Right renal pelvis (tissue), 4 donors: ENCODE data around the gene TMEM242. TPM values are rescaled to one million over a fixed set of nuclear protein-coding genes. Genes with fewer than 3 reads are reported as not detected.

Source experiments
- DNase-seq, 4 donors: peaks; one replicate each; pipeline ENCODE4 v3.0.0-alpha.2; 2013; ENCODE audit warnings: low read depth in 4 of 4, low spot score in 3 of 4, missing footprints in 1 of 4
- polyA plus RNA-seq, 4 donors: library from polyadenylated mRNA; unstranded; fragments of 120-200 nt; gene quantifications; one replicate each; pipeline ENCODE4 v1.2.1, GENCODE V29; 2013; ENCODE audit not compliant: insufficient read length in 4 of 4

The TMEM242 gene
- polyA plus RNA-seq, 4 donors, result 13.9 to 14.6 (median 14.2) TPM

DNA sequence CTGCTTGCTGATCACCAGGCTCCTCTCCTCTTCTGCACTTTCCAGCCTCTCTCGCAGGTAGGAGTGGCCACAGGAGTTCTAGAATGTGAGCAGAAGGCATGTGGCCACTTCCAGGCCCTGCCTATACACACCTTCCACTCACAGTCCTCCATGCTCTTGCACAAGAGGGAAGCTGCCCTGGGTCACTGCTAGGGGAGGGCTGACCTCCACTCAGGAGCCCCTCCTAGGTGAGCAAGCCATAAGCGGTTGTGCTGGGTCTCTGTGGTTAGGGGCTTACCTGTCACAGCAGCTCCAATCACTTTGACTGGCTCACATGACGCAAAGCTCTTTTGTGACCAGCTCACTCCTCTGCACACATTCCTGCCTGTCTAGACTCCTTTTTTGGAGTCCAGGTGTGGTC lies 68.2 kb downstream of the TMEM242 start:
- no peak for DNase-seq

DNA sequence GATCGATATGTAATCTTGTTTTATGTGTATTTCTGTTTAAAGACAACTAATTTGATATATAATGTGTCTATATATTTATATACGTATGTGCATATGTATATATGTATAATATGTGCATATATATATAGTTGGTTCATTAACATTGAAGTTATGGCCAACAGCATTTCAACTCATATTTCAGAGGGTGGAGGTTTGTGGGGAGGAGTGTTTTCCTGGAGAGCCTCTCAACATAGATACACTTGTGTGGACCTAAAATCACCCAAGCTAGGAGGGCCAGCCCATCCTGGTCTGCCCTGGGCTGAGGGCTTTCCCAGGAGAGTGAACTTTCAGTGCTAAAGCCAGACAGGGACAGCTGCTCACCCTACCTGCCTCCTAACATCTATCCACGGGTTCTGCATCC lies 68.8 kb downstream of the TMEM242 start:
- no peak for DNase-seq

DNA sequence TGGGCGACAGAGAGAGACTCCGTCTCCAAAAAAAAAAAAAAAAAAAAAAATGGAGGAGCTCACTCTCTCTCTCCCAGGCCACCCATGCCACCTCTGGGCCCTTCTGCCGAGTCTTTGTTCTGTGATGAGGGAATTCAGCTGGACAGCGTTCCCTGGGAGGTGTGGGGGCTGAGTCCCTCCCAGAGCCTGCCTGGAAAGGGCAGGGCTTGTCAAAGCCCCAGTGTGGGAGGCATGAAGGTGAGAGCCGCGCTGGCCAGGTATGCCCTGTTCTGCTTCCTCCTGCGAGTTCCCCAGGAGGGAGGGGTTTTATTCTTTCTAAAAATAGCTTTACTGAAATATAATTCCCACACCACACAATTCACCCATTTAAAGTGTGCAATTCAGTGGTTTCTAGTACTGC lies 69.6 kb downstream of the TMEM242 start:
- DNase-seq, result no peak

DNA sequence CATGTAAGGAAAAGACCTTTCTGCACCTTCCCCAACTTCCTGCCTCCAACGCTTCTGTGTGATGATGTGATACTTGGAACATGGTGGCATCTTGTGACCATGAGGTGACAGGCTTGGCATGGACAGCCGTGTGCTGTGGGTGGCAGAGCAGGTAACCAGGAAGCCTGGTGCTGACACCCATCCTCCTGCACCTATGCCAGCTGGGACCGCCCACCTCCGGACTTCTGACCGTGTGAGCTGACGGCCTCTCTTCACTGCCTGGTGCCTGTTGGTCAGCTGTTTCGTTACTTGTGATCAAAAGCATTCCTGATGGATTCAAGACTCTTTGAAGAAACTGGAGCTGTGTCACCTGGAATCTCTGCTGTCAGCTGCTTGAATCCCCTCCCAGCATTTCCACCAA lies 70.3 kb downstream of the TMEM242 start:
- DNase-seq, result no peak

DNA sequence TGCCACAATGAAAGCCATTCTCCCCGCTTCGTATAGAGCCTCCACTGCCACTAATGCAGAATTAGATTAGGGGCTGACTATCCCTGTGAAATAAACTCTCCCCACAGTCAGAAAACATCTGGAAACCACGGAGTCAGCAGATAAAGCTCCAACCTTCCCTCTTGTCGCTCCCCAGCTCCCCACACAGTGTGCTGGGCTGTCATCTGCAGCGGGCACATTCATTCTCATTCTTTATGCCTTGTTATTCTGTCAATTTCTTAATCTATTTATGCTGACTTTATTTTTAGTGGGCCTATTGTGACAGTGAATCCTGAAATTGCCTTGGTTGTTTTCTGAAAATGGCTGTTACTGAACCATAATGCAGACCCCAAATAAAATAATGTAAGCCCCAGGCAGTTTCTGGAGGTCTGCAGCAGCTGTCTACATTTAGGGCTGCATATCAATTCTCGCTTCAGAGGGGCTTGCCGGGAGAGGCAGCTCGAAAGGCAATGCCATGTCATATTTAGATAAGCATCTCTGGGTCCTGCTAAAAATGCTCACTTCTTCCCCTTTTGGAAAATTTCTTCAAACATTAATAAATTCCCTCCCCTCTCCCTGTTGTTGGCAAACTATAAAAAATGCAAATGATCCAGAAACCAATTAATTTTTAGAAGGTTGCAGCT lies 71.6 kb downstream of the TMEM242 start:
- DNase-seq, result no peak

DNA sequence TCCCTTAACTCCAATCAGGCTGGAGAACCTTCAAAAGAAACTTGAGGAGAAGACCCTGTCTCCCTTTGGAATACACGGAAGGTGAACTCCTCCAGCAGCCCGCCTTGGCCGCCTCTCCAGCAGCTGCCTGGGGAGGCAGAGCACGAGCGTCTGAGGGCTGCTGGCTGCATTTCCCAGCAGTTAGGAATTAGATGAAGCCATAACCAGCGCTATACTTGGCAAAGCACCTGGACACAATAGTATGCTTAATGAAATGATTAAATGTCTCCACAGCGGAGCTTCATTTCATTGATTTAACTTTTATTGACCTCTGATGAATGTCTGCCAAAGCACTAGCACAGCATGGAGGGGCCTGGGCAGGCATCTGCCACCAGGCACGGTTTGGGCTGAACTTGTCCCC lies 73.5 kb downstream of the TMEM242 start:
- no peak for DNase-seq

DNA sequence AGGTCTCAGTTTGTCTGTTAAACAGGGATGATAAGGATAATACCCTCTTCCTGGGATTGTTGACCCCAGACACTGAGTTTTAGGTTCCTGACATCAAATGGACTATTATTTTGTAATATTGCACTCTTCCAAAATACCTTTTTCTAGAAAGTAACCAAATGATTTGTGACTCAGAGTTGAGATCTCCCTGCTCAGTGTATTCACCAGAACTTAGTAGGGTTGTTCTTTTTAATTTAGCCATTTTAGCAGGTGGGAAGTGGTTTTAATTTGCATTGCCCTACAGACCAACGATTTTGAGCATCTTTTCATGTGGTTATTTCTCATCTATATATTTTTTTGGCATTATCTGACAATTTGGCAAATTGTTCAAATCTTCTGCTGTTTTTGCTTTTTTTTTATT lies 75.1 kb downstream of the TMEM242 start:
- DNase-seq, result no peak

DNA sequence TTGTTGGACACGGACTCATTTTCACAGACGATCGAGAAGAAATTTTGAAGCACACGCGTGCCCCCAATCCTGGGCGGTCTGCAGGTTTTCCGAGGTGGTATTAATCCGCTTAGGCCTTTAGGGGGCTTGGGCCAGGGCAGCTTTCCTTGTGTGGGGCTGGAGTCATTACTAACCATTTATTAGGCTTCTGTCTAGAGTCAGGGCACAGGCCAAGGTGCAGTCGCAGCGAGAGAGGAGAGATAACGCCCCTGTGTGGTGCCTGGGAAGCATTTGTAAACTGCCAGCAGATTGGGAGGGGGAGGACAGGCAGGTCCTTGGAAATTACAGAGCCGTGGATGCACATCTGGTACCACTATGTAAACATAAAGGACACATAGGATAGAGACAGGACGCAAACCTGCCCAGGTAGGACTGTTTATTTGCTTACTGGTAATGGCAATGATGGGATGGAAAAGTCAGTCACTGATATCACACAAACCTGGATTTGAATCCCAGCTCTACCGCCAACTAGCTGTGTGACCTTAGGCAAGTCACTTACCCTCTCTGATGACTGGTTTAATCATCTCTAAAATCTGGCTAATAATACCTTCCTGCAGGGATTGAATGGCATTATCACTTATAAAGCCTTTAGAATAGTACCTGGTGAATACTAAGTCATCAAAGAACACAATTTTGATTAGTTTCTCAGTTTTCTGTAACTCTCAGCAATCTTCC lies 76.4 kb downstream of the TMEM242 start:
- DNase-seq, result no peak

DNA sequence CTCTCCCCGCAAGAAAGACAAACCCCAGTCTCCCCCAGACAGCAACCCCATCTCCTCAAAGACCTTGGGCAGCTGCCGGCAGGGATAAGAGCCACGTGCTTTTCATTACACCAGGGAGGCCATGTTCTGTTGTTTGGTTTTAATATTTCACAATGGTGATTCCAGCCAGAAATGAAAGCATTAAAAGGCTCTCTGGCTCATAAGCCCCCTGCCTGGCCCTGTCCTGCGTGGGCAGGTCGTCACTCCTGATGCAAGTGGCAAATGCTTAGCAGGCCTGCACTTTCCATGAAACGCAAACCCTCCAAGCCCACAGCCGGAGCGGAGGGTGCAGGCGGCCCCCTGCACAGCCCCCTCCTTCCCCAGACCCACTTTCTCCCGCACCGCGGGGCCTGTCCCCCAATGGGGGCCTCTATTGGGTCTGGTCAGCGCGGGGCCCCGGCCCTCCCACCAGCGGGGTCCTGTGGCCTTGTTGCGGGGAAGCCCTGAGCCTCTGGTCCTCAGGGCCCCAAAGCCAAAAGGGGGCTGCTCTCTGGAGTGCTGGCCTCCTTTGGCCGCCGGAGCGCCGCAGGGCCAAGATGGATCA lies 77.2 kb downstream of the TMEM242 start:
- DNase-seq, result no peak

DNA sequence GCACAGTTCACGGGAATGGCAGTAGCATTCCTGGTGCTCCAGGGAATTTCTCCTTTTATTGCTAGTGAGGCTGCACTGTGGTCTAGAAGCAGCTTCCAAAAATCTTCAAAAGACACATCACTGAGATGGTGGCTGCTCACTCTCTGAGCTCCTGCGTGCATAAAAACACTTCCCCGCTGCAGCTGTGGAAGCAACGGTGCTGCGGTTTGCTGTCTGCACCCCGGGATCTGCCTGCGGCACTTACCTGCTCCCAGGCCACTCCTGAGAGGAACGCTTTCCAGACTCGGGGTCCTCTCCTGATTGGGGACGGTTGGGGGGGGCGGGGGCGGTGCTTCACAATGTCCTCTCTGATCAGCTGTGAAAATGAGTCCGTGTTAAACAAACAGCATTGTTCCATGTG lies 77.9 kb downstream of the TMEM242 start:
- DNase-seq, result no peak

DNA sequence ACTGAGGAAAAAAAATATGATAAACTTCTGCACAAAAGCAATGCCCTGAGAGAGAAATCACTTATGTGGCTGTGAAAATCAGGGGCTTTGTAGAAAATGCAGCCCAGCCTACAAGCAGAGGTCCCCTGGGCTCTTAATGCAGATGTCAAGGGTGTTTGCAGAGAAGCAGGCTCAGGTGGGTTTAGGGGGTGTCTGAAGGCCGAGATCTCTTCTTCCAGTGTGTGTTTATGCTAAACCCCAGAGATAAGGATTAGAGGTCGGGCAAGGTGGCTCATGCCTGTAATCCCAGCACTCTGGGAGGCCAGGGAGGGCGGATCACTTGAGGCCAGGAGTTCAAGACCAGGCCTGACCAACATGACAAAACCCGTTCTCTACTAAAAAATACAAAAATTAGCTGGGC lies 78.5 kb downstream of the TMEM242 start:
- DNase-seq, result no peak

DNA sequence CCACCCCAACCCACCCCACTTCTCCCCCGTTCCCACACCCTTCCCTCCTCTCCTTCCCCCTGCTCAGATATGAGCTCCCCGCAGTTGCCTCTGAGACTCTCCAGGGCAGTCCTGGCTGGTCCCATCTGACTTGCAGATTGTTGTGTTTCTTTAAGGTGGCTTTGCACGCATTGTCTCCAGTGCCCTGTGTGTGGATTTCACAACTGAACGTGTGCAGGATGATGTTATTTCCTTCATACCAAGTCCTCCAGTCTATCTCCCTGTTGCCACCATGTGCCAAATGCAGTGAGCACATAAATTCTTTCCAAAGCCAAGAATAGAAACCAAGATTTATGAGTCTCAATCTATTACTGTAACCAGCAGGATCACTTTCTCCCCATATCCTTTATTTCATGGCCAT lies 79.1 kb downstream of the TMEM242 start:
- DNase-seq, result no peak

DNA sequence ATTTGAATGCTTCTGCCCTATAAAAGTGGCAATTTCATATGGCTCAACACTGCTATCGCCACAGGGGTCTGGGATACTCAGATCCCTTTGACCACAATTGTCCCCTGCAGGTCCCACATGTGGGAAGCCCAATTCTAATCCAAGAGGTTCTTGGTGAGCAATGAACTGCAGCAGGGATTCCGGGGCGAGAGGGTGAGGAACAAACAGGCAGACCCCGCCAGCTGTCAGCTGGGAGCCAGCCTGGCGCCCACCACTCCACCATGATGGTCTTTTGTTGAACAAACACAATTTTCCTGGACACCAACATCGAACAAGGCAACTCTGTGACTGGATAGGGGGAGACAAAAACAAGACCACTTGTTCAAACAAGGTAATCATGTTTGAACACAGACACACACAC lies 80.5 kb downstream of the TMEM242 start:
- DNase-seq, result no peak

DNA sequence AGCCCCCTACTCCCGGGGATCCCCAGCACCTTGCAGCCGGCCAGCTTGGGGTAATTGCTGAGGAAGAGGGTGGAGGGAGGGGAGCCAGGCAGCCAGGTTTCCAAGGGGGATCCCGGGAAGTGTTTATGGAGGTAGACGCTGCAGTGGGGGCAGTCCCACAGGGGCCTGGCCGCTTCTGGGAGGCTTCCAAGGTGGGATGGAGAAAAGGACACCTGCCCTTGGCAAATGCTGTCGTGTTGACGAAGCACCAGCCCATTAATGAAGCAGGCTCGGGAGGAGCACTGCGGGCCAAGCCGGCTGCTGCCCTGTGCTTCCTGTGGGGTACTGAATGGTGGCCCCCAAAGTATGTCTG lies 82.4 kb downstream of the TMEM242 start:
- no peak for DNase-seq

DNA sequence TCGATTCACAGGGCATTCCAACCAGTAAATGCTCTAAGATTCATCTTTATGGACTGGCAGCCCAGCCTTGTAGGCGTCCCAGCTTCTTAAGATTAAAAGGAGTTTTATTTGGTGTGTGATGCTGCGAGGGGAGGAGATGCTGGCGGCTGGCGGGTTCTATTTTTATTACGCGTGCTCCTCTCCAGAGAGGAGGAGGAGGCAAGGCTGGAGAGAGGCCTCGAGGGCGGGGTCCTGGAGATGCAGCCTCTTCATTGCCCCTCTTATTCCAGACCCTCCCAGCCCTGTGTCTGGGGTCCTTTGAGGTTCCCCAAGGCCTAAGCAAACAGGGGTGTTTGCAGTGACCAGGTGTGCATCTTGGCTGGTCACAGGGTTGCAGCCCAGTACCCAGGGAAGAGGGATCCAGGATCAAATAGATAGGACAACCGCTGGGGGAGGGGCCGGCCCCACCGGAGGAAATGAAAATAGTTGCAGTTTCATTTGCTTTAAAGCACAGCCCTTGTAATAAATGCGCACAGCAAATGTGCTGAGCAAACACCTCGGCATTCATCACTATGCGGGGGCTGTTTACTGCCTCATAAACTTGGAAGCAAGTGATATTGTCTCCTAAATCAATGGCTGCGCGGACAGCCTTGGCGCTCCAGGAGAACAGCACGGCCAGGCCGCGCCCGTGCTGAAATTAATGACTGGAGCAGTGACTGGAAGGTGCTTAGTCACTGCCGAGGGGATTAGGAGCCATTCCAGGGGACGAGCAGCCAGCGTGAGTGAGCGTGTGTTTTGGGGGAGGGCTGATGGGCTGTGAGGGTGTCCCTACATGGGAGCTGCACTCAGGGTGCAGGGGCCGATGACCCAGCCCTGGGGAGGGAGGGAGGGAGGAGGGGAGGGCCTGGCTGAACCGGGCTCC lies 83.0 kb downstream of the TMEM242 start:
- DNase-seq, result no peak

DNA sequence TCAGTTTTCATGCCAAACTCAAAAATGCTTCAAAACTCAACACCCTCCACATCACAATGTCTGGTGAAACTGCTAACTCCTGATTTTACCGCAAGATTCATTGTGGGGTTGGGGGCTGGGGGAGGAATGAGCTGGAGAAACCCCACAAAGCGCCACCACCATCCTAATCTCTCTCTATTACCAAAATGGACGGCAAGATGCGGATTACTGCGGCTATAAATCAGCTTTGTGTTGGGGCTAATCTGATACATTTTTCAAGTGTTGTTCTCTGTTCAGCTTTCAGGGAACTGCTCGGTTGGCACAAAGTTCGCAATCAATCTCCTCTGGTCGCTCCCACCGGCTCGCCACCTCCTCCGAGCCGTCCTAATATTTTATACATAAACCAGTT lies 83.7 kb downstream of the TMEM242 start:
- no peak for DNase-seq

Other genes starting within 250 kb of the TMEM242 start
- gene ZDHHC14, start 57.7 kb upstream of the TMEM242 start, polyA plus RNA-seq, result 10 to 100 TPM; 20.1 to 27.9 (median 22.5) TPM